Loucy (cell line): ENCODE data around the gene RIN3.

Source experiments
- H2AFZ ChIP-seq: fragments of 200-600 bp; sonication (generic); 2 replicates; pipeline ENCODE4 v1.6.0; 2016; ENCODE audit warnings: antibody characterized with exemption, mild to moderate bottlenecking, low read length, moderate library complexity
- H3F3A ChIP-seq: fragments of 200-600 bp; 2 replicates; pipeline ENCODE4 v1.6.0; 2016; ENCODE audit warnings: antibody characterized with exemption, low read depth, mild to moderate bottlenecking
- H3K27me3 ChIP-seq: fragments of 200-600 bp; sonication (generic); 2 replicates; pipeline ENCODE4 v1.6.1; 2014; ENCODE audit warnings: low read length, mild to moderate bottlenecking; ENCODE audit not compliant: insufficient read depth, poor library complexity, severe bottlenecking
- H3K36me3 ChIP-seq: fragments of 200-600 bp; sonication (generic); 2 replicates; pipeline ENCODE4 v1.6.1; 2016; ENCODE audit warnings: low read length; ENCODE audit not compliant: insufficient read depth
- H3K4me1 ChIP-seq: fragments of 200-600 bp; sonication (generic); 2 replicates; pipeline ENCODE4 v1.5.1; 2014; ENCODE audit warnings: low read length, mild to moderate bottlenecking; ENCODE audit not compliant: insufficient read depth, poor library complexity, severe bottlenecking
- H3K4me2 ChIP-seq: fragments of 200-600 bp; sonication (generic); 2 replicates; pipeline ENCODE4 v1.6.0; 2014; ENCODE audit warnings: antibody characterized with exemption, low read length, low read depth, mild to moderate bottlenecking; ENCODE audit not compliant: poor library complexity, severe bottlenecking
- H3K4me3 ChIP-seq: fragments of 200-600 bp; sonication (generic); 2 replicates; pipeline ENCODE4 v1.5.1; 2014; ENCODE audit warnings: low read length, mild to moderate bottlenecking, mixed read lengths; ENCODE audit not compliant: poor library complexity, severe bottlenecking
- H3K79me2 ChIP-seq: fragments of 200-600 bp; sonication (generic); 2 replicates; pipeline ENCODE4 v1.6.1; 2014; ENCODE audit warnings: low read length; ENCODE audit not compliant: insufficient read depth
- H3K9ac ChIP-seq: fragments of 200-600 bp; sonication (generic); 2 replicates; pipeline ENCODE4 v1.6.0; 2014; ENCODE audit warnings: mild to moderate bottlenecking, low read depth, low read length, moderate library complexity; ENCODE audit not compliant: poor library complexity, severe bottlenecking
- H3K9me2 ChIP-seq: fragments of 200-600 bp; sonication (generic); replicated peaks from 2 replicates; pipeline ENCODE4 v1.6.1; 2016; ENCODE audit warnings: low read depth, low read length, mixed read lengths
- H3K9me3 ChIP-seq: fragments of 200-600 bp; sonication (generic); 2 replicates; pipeline ENCODE4 v1.6.1; 2014; ENCODE audit warnings: mild to moderate bottlenecking, antibody characterized with exemption, low read length, low read depth; ENCODE audit not compliant: insufficient read depth
- H4K20me1 ChIP-seq: fragments of 200-600 bp; sonication (generic); 2 replicates; pipeline ENCODE4 v1.6.0; 2014; ENCODE audit warnings: antibody characterized with exemption, low read length, mild to moderate bottlenecking; ENCODE audit not compliant: insufficient read depth, poor library complexity, severe bottlenecking
- EZH2phosphoT487 ChIP-seq: fragments of 200-600 bp; IDR thresholded peaks from 2 replicates; pipeline ENCODE4 v1.6.1; 2018; ENCODE audit warnings: antibody characterized with exemption, mild to moderate bottlenecking, moderate library complexity, borderline replicate concordance
- TF ChIP-seq, protein P1 (sequence below): fragments of 200-600 bp; sonication (generic); conservative IDR thresholded peaks from 2 replicates; pipeline ENCODE4 v1.5.1; 2014; ENCODE audit warnings: mild to moderate bottlenecking, antibody characterized with exemption, low read length

Gene RIN3

GRCh38 chr14:92490239-92490959 is 23.2 kb upstream of the RIN3 start:
- no peaks in the 10 kb centered on the region for H3K79me2 ChIP-seq
- H3K27me3 ChIP-seq = no peaks in the 10 kb centered on the region
- no peak overlapping the region for H3K9ac ChIP-seq
- H3K4me1 ChIP-seq = peaks cover 6% of the 10 kb centered on the region
- no peaks in the 10 kb centered on the region for H3K36me3 ChIP-seq
- H3F3A ChIP-seq = no peaks in the 10 kb centered on the region
- no peaks in the 10 kb centered on the region for H4K20me1 ChIP-seq
- H3K9me2 ChIP-seq = no peaks in the 10 kb centered on the region
- H3K4me3 ChIP-seq = no peak overlapping the region
- H3K4me2 ChIP-seq = no peak overlapping the region
- no peak overlapping the region for H2AFZ ChIP-seq
- TF ChIP-seq EZH2phosphoT487 = no peak
- TF ChIP-seq, protein P1, sequence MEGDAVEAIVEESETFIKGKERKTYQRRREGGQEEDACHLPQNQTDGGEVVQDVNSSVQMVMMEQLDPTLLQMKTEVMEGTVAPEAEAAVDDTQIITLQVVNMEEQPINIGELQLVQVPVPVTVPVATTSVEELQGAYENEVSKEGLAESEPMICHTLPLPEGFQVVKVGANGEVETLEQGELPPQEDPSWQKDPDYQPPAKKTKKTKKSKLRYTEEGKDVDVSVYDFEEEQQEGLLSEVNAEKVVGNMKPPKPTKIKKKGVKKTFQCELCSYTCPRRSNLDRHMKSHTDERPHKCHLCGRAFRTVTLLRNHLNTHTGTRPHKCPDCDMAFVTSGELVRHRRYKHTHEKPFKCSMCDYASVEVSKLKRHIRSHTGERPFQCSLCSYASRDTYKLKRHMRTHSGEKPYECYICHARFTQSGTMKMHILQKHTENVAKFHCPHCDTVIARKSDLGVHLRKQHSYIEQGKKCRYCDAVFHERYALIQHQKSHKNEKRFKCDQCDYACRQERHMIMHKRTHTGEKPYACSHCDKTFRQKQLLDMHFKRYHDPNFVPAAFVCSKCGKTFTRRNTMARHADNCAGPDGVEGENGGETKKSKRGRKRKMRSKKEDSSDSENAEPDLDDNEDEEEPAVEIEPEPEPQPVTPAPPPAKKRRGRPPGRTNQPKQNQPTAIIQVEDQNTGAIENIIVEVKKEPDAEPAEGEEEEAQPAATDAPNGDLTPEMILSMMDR = no peak
- H3K9me3 ChIP-seq = no peaks in the 10 kb centered on the region

- TF ChIP-seq, protein P1 = no peak
- no peak for TF ChIP-seq EZH2phosphoT487
- no peaks in the 10 kb centered on the region for H3F3A ChIP-seq
- no peaks in the 10 kb centered on the region for H3K9me2 ChIP-seq
- H3K27me3 ChIP-seq = no peaks in the 10 kb centered on the region
- H4K20me1 ChIP-seq = no peaks in the 10 kb centered on the region
- no peak overlapping the region for H3K9ac ChIP-seq
- no peaks in the 10 kb centered on the region for H3K79me2 ChIP-seq
- no peak overlapping the region for H2AFZ ChIP-seq
- peaks cover 16% of the 10 kb centered on the region for H3K4me1 ChIP-seq
- no peaks in the 10 kb centered on the region for H3K9me3 ChIP-seq
- H3K36me3 ChIP-seq = no peaks in the 10 kb centered on the region
- no peak overlapping the region for H3K4me2 ChIP-seq
- no peak overlapping the region for H3K4me3 ChIP-seq
Measured at GRCh38 chr14:92491782-92492181, 21.8 kb upstream of the RIN3 start.

- H3K36me3 ChIP-seq = no peaks in the 10 kb centered on the region
- no peak overlapping the region for H3K9ac ChIP-seq
- no peaks in the 10 kb centered on the region for H4K20me1 ChIP-seq
- TF ChIP-seq, protein P1 = no peak
- TF ChIP-seq EZH2phosphoT487 = no peak
- H3K27me3 ChIP-seq = no peaks in the 10 kb centered on the region
- H3K79me2 ChIP-seq = no peaks in the 10 kb centered on the region
- no peak overlapping the region for H2AFZ ChIP-seq
- no peaks in the 10 kb centered on the region for H3F3A ChIP-seq
- no peaks in the 10 kb centered on the region for H3K9me2 ChIP-seq
- H3K4me2 ChIP-seq = no peak overlapping the region
- H3K4me1 ChIP-seq = peaks cover 15% of the 10 kb centered on the region
- H3K9me3 ChIP-seq = no peaks in the 10 kb centered on the region
- no peak overlapping the region for H3K4me3 ChIP-seq
Measured at GRCh38 chr14:92492258-92492657, 21.3 kb upstream of the RIN3 start.
